Bronchus fibroblast of lung (primary cell): ENCODE data around the gene ICAM1. TPM values are rescaled to one million over a fixed set of nuclear protein-coding genes. Genes with fewer than 3 reads are reported as not detected.

Source experiments
- total RNA-seq: library from RNA; depleted of rRNA; stranded (reverse); fragments of >200 nt; gene quantifications from 2 replicates; pipeline ENCODE4 v1.2.3, GENCODE V29; 2015

ICAM1 gene
- total RNA-seq, result 13.2 and 13.6 TPM in 2 replicates

DNA sequence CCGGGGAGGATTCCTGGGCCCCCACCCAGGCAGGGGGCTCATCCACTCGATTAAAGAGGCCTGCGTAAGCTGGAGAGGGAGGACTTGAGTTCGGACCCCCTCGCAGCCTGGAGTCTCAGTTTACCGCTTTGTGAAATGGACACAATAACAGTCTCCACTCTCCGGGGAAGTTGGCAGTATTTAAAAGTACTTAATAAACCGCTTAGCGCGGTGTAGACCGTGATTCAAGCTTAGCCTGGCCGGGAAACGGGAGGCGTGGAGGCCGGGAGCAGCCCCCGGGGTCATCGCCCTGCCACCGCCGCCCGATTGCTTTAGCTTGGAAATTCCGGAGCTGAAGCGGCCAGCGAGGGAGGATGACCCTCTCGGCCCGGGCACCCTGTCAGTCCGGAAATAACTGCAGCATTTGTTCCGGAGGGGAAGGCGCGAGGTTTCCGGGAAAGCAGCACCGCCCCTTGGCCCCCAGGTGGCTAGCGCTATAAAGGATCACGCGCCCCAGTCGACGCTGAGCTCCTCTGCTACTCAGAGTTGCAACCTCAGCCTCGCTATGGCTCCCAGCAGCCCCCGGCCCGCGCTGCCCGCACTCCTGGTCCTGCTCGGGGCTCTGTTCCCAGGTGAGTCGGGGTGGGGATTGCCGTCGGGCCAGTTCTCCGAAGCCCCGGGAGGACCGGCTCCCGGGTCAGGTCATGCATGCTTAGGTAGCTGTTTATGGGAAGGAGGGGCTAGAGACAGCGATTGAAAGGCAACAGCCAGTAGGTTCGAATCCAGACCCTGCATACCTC lies at the start of gene ICAM1:
Gene ICAM1, plus strand, starts transcription at position 505 of the 779 bp plus-strand sequence. Its CDS starts 40 bp downstream, at position 545.

DNA sequence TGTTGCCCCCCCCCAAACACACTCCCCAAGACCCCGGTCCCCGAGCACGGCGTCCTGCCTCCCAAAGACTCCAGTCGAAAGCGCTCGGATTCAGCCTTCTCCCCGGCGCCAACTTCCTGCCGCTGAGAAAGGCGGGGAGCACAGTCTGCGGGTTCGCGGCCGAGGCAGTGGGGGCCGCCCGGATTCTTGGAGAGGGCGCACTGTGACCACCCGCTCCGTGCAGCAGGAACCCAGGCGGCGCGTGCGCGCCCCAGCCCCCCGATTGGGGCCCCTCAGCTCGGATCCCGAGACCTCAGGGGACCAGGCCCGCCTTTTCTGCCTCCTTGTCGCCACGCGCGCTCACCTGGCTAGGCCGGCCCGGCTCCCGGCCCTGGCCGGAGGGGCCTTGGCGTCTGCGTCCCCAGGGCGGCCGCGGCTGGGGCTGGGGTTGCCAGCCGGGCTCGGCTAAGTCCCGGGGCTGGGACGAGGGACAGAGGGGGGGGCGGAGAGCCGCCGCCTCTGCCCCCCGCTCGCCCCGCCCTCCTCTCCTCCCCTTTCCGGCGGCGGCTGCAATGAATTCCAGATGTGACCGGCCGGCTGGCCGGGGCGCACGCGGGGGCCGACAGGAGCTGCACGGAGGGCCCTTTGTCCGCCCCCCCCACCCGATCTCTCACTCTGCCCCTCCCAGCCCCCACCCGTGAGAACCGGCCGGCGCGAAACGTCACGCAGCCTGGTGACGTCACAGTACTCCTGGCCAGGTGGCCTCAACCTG lies 39.9 kb upstream of the ICAM1 start, which contains the start of gene S1PR2:
Gene S1PR2, minus strand, starts transcription at position 471 of the 751 bp plus-strand sequence. CDS start 6,426 bp downstream, outside the sequence.

DNA sequence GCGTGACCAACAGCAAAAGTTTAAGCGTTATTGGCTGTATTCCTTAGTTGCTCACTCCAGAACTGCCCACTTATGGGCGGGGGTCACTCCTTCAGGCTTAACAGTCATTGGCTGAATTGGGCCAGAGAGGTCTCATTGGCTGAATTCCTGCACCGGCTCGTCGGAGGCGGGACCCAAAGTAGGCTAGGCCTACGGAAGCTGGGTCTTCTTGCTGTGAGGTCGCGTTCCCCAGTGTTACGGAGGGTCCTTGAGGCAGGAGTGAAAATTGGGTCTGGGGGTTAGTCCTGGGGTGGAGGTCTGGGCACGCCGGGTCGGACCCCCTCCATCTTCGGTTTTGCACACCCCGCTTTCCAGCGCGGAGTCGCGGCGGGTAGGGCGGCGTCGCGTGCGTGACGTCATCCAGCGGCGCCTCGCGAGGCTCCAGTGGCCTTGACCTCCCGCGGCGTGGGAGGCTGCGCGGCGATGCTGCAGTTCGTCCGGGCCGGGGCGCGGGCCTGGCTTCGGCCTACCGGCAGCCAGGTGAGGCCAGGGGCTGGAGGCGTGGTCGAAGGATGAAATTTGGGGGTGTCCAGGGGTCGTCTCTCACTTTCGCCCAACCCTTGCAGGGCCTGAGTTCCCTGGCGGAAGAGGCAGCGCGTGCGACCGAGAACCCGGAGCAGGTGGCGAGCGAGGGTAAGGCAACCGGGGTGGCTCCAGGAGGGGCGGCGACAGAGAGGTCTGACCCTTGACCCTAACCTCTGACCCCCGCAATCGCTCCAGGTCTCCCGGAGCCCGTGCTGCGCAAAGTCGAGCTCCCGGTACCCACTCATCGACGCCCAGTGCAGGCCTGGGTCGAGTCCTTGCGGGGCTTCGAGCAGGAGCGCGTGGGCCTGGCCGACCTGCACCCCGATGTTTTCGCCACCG lies 18.9 kb upstream of the ICAM1 start, which contains the start of gene MRPL4:
Gene MRPL4, plus strand, starts transcription at position 423 of the 903 bp plus-strand sequence. Its CDS starts 40 bp downstream, at position 463.

DNA sequence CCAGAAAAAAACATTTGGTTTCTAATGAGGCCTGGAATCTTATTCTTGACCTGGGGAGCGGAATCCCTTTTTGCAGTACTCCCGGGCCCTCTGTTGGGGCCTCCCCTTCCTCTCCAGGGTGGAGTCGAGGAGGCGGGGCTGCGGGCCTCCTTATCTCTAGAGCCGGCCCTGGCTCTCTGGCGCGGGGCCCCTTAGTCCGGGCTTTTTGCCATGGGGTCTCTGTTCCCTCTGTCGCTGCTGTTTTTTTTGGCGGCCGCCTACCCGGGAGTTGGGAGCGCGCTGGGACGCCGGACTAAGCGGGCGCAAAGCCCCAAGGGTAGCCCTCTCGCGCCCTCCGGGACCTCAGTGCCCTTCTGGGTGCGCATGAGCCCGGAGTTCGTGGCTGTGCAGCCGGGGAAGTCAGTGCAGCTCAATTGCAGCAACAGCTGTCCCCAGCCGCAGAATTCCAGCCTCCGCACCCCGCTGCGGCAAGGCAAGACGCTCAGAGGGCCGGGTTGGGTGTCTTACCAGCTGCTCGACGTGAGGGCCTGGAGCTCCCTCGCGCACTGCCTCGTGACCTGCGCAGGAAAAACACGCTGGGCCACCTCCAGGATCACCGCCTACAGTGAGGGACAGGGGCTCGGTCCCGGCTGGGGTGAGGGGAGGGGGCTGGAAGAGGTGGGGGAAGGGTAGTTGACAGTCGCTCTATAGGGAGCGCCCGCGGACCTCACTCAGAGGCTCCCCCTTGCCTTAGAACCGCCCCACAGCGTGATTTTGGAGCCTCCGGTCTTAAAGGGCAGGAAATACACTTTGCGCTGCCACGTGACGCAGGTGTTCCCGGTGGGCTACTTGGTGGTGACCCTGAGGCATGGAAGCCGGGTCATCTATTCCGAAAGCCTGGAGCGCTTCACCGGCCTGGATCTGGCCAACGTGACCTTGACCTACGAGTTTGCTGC lies 16.1 kb downstream of the ICAM1 start, which contains the start of gene ICAM4:
Gene ICAM4, plus strand, starts transcription at position 153 of the 935 bp plus-strand sequence. Its CDS starts 58 bp downstream, at position 211.

GRCh38 chr19:10289836-10290356 lies 19.0 kb downstream of the ICAM1 start, which contains the start of gene ICAM5:
Gene ICAM5 (plus strand): TSS chr19:10289952. CDS start chr19:10290044, 92 bp downstream.

DNA sequence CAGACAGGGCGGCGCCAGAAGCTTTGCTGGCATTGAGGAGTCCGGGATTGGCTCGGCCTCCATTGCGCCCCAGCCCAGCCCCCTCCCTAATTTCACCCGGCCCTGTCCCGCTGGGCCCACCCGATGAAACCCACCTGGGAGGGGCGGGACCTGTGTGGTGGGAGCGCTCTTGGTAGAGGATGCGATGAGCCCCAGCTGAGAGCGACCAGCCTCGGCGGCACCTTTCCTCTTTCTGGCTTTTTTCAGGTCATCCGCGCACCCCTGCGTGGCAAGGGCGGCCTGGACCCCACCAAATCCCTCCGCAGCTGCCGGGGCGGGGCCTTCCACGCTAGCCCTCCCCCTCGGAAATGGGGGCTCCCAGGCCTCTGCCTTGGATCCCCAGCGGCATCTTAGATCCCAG lies 38.5 kb downstream of the ICAM1 start, which contains the start of gene ZGLP1:
Gene ZGLP1, minus strand, starts transcription at position 393 of the 400 bp plus-strand sequence.

GRCh38 chr19:10315335-10316214 lies 44.7 kb downstream of the ICAM1 start, which contains the start of gene FDX2:
Gene FDX2 (minus strand): TSS chr19:10316015. CDS start chr19:10315996, 19 bp downstream.

DNA sequence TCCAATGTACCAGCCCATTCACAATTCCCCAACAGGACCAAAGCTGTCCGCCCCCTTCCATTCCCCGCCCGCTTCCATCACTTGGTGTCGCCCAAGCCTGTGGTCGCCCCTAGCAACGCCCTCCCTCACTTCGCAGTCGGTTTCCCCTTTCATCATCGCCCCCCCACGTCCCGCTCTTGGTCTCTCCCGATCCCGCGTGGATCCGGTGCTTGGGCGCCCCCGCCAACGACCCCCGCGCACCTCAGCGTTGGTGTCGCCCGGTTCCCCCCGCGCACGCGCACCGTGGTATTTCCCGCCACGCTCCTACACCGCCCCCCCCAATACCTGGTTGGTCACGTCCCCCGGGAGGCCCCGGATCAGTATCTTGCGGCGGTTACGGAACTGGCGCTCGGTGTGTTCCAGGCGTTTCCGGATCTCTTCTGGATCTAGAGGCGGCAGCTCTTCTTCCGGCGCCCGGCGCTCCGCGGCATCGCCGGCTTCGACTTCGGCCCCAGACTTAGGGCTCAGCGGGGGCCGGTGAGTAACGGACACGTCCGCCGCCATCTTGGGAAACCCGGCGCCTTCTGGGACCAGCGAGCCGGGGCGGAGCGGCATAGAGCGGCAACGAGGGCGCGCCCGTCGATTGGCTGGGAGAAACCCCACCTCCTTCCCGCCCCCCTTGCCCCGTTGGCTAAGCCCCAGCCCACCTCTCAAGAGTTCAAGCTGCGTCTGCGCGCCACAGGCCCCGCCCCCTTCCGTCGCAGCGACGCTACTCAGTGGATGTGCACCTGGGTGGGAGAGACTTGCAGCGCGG lies 62.2 kb downstream of the ICAM1 start, which contains the start of gene RAVER1:
Gene RAVER1, minus strand, starts transcription at position 565 of the 793 bp plus-strand sequence. Its CDS starts 22 bp downstream, at position 543.

Other genes starting within 250 kb of the ICAM1 start
- 10.7 and 11.4 TPM in 2 replicates for gene SHFL, start 184.8 kb upstream of the ICAM1 start, total RNA-seq
- gene ANGPTL6, start 168.4 kb upstream of the ICAM1 start, total RNA-seq, result not detected in 2 replicates
- 33.3 and 39.4 TPM in 2 replicates for gene PPAN, start 164.8 kb upstream of the ICAM1 start, total RNA-seq
- 0.50 and 1.2 TPM in 2 replicates for gene P2RY11, start 159.4 kb upstream of the ICAM1 start, total RNA-seq
- gene EIF3G, start 151.2 kb upstream of the ICAM1 start, total RNA-seq, result 309 and 314 TPM in 2 replicates
- gene DNMT1, start 76.2 kb upstream of the ICAM1 start, total RNA-seq, result 119 and 123 TPM in 2 replicates
- 14.1 and 14.8 TPM in 2 replicates for gene S1PR2, start 39.8 kb upstream of the ICAM1 start, total RNA-seq
- gene MRPL4, start 18.9 kb upstream of the ICAM1 start, total RNA-seq, result 116 and 127 TPM in 2 replicates
- 3.9 and 4.6 TPM in 2 replicates for gene ICAM4, start 15.8 kb downstream of the ICAM1 start, total RNA-seq
- 2.9 and 3.6 TPM in 2 replicates for gene ICAM5, start 18.8 kb downstream of the ICAM1 start, total RNA-seq
- 0.59 and 0.67 TPM in 2 replicates for gene ZGLP1, start 38.7 kb downstream of the ICAM1 start, total RNA-seq
- 26.9 and 33.8 TPM in 2 replicates for gene FDX2, start 44.9 kb downstream of the ICAM1 start, total RNA-seq
- 28.7 and 32.1 TPM in 2 replicates for gene RAVER1, start 62.4 kb downstream of the ICAM1 start, total RNA-seq
- gene ICAM3, start 68.5 kb downstream of the ICAM1 start, total RNA-seq, result 6.9 and 9.8 TPM in 2 replicates
- gene TYK2, start 109.5 kb downstream of the ICAM1 start, total RNA-seq, result 95.3 and 129 TPM in 2 replicates
- 195 and 209 TPM in 2 replicates for gene CDC37, start 132.4 kb downstream of the ICAM1 start, total RNA-seq
- gene PDE4A, start 149.4 kb downstream of the ICAM1 start, total RNA-seq, result 3.4 and 4.8 TPM in 2 replicates
- 48.6 and 58.3 TPM in 2 replicates for gene KEAP1, start 232.2 kb downstream of the ICAM1 start, total RNA-seq
- gene S1PR5, start 246.3 kb downstream of the ICAM1 start, total RNA-seq, result not detected in 2 replicates